RWPE2 (cell line): Measurements from ENCODE around the gene CEP85L.

ENCODE experiments used
- ATAC-seq: fragments of 200-7000 bp; cut with Tn5 transposase; 3 replicates; pipeline ENCODE4 v1.9.1; 2021; ENCODE audit warnings: low read depth
- DNase-seq: peaks from one replicate; pipeline ENCODE4 v3.0.0-alpha.2; 2020; ENCODE audit warnings: low spot score
- H3K27ac ChIP-seq: fragments of 450-650 bp; 2 replicates; pipeline ENCODE4 v1.5.1; 2017; ENCODE audit warnings: mild to moderate bottlenecking; ENCODE audit not compliant: poor library complexity, severe bottlenecking
- H3K27me3 ChIP-seq: fragments of 250-450 bp; sonication (Bioruptor Pico); 2 replicates; pipeline ENCODE4 v1.5.1; 2021; ENCODE audit warnings: mild to moderate bottlenecking, moderate library complexity; ENCODE audit not compliant: insufficient read depth, poor library complexity, severe bottlenecking
- H3K36me3 ChIP-seq: fragments of 250-450 bp; sonication (Bioruptor Pico); 2 replicates; pipeline ENCODE4 v1.5.1; 2020; ENCODE audit warnings: low read depth, mild to moderate bottlenecking, moderate library complexity
- H3K4me1 ChIP-seq: fragments of 250-450 bp; sonication (Bioruptor Pico); 2 replicates; pipeline ENCODE4 v1.5.1; 2021; ENCODE audit warnings: mild to moderate bottlenecking, moderate library complexity; ENCODE audit not compliant: insufficient read depth, poor library complexity, severe bottlenecking
- H3K4me3 ChIP-seq: fragments of 250-450 bp; sonication (Bioruptor Pico); 2 replicates; pipeline ENCODE4 v1.5.1; 2021; ENCODE audit warnings: mild to moderate bottlenecking, moderate library complexity; ENCODE audit not compliant: severe bottlenecking
- H3K9me3 ChIP-seq: fragments of 250-450 bp; sonication (Bioruptor Pico); 2 replicates; pipeline ENCODE4 v1.5.1; 2021; ENCODE audit warnings: mild to moderate bottlenecking, moderate library complexity; ENCODE audit not compliant: severe bottlenecking
- CTCF ChIP-seq: fragments of 450-650 bp; IDR thresholded peaks from one replicate; pipeline ENCODE4 v1.5.1; 2017; ENCODE audit warnings: mild to moderate bottlenecking, moderate library complexity; ENCODE audit not compliant: poor library complexity, severe bottlenecking

Gene CEP85L

DNA sequence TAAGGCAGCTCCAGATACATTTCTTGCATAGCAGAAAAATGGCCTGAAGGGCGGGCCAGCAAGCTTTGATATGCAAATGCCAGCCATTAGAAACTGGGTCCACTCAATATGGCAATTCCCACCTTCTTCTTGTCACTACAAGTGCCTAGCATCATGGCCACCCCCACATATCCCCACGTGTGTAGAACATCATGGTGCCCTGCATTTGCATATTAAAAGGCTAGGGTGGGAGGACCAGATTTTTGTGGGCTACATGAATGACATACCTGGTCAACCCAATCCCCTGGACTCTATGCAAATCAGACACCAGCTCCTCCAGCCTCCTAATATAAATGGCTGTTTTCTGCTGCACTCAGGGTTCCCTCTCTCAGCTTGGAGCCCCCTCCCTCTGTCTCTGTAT, 71.6 kb downstream of the CEP85L start:
- Histone ChIP-seq H3K9me3 (peaks cover 13% of the 10 kb centered on the region), H3K36me3 (no peaks in the 10 kb centered on the region), H3K27ac (no peak overlapping the region), H3K4me3 (no peak overlapping the region), H3K27me3 (no peaks in the 10 kb centered on the region), H3K4me1 (no peaks in the 10 kb centered on the region)
- TF ChIP-seq CTCF = no peak
- no peak for DNase-seq
- ATAC-seq = no peak

- Histone ChIP-seq H3K36me3 (no peaks in the 10 kb centered on the region), H3K27ac (no peak overlapping the region), H3K27me3 (no peaks in the 10 kb centered on the region), H3K9me3 (peaks cover 13% of the 10 kb centered on the region), H3K4me1 (no peaks in the 10 kb centered on the region), H3K4me3 (no peak overlapping the region)
- TF ChIP-seq CTCF = no peak
- no peak for DNase-seq
- no peak for ATAC-seq
These were observed 72.8 kb downstream of the CEP85L start for GRCh38 chr6:118578617-118579016.

DNA sequence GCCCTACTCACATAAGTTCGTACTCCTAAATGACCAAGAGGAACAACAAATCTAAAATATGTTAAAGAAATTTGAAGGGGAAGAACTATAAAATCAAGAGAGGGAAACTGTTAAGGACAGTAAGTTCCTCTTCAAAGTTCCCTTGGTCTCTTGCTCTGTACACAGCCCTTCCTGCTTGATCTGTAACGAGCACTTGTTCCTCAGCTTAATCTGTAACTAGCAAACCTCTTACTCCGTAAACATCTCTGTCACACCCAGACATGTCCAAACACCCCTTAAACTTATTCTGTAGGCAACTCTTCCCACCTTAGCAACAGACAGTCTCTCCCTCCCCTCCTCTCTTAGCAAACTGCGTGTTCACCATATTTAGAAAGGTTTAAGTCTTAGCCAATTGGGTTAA, 73.4 kb downstream of the CEP85L start:
- peaks cover 13% of the 10 kb centered on the region for H3K9me3 ChIP-seq
- DNase-seq (no peak), ATAC-seq (no peak)
- H3K27me3 ChIP-seq = no peaks in the 10 kb centered on the region
- no peak overlapping the region for H3K27ac ChIP-seq
- no peak overlapping the region for H3K4me3 ChIP-seq
- no peaks in the 10 kb centered on the region for H3K4me1 ChIP-seq
- no peak for TF ChIP-seq CTCF
- H3K36me3 ChIP-seq = no peaks in the 10 kb centered on the region

DNA sequence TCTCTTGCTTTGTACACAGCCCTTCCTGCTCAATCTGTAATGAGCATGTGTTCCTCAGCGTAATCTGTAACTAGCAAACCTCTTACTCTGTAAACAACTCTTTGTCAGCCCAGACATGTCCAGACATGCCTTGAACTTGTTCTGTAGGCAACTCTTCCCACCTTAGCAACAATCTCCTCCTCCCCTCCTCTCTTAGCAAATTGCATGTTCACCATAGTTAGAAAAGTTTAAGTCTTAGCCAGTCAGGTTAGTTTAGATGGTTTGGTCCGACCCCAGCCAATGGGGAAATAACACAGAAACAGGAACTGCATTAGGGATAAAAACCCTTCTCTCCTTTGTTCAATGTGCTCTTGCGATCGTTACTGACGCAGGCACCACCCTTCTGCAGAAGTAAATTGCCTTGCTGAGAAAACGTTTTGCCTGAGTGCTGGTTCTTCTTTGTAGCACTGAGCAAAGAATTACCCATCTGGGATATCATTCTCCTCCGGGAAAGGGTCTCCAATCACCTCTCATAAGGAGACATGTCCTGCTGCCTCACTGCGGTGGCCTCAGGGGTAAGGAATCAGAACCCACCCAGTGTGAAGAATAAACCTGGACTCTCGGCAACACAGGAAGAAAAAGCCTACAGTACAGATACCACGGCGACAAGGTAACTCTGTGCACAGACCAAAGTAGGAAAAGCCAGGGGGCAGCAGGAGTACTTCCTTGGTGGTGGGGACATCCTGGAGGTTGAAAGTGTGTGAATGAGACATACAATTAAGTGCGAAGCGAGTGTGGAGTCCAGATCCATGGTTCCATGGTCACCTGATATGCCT, 77.1 kb downstream of the CEP85L start:
- no peak overlapping the region for H3K4me3 ChIP-seq
- no peaks in the 10 kb centered on the region for H3K36me3 ChIP-seq
- H3K9me3 ChIP-seq = peaks cover 9% of the 10 kb centered on the region
- ATAC-seq (no peak), DNase-seq (no peak)
- no peaks in the 10 kb centered on the region for H3K4me1 ChIP-seq
- H3K27me3 ChIP-seq = no peaks in the 10 kb centered on the region
- H3K27ac ChIP-seq = no peak overlapping the region
- TF ChIP-seq CTCF = no peak

DNA sequence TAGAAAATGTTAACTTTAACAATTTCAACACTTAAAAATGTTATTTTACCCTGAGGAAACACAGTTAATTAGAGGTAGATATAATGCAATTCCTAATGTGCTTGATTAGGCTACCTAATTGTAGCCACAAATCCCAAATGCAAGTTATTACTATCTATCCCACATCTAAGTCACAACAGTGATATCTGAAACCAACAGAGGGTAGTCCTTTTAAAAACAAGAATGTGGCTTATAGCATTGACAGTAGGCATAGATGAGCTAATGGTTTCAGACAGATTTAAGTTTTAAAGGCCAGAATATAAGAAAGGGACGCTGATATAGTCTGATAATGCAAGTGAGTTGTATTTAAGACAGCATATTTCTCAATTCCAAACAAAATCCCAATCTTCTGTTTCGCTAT, 80.3 kb downstream of the CEP85L start:
- no peaks in the 10 kb centered on the region for H3K4me1 ChIP-seq
- H3K4me3 ChIP-seq = no peak overlapping the region
- H3K27ac ChIP-seq = no peak overlapping the region
- H3K9me3 ChIP-seq = no peaks in the 10 kb centered on the region
- ATAC-seq = no peak
- no peaks in the 10 kb centered on the region for H3K36me3 ChIP-seq
- TF ChIP-seq CTCF = no peak
- DNase-seq = no peak
- H3K27me3 ChIP-seq = no peaks in the 10 kb centered on the region
